GM21737 (cell line): ENCODE data around the gene SLC1A3.

Source experiments
- ATAC-seq: cut with Tn5 transposase; IDR thresholded peaks from one replicate; pipeline ENCODE4 v1.9.1; 2021; ENCODE audit warnings: mild to moderate bottlenecking, moderate library complexity; ENCODE audit not compliant: unreplicated experiment

Gene SLC1A3

DNA sequence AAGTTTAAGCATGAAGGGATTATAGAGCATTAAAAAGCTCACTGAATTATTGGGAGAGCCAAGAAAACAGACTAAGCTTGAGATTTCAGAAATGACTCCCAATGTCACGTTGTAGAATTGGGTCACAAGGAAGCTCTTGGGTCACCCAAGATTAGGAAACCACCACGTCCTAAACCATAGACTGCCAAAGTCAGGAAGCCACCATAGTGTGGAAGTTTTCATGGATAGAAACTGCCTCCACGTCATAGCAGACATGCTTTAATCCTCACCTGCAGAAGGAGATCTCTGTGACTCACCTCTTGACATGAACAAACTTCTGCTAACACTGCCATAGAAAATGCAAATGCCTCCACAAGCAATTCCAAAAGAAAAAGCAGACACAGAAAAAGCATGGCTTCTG, 106.3 kb downstream of the SLC1A3 start:
- no peak for ATAC-seq

DNA sequence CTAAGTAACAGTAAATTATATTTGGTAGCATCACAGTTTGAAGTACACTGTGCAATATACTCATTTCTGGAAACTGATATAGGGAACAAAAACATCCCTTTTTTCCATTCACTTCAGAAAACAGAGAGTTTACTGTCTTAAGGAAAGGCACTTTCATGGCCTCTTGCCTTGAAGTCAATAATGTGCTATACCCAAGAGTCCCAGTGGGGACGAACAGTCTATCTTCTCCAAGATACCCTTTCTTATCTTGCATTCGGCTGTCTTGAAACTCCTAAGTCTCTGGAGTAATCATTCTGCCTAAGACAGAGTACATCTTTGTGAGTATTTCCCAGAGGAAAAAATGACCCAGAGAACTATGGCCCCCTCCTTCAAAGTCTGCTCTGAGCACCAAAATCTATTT, 107.1 kb downstream of the SLC1A3 start:
- no peak for ATAC-seq

DNA sequence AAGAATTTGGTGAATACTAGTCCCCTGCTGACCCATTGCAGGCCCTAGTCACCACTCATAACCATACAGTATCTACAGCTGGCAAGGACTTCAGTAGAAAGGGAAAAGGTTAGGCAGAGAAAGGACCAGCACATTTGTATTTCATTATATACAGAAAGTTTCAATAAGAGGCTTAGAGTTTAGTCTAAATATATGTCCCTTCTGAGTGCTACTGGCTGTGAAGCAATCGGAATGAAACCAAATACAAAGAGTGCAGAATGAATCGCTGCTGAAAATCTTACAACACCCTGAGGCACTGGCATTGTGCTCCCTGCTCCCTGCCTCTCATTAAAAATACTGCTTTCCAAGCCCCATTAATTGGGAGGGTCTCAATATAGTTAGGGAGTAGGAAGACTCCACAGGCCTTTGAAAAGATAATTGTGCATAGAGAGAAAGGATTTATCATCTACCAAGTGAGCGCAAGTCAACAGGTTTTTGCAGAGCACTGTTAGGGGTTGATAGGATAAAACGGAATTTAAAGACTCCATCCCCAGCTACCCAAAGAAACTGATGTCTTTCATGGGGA, 110.8 kb downstream of the SLC1A3 start:
- no peak for ATAC-seq

DNA sequence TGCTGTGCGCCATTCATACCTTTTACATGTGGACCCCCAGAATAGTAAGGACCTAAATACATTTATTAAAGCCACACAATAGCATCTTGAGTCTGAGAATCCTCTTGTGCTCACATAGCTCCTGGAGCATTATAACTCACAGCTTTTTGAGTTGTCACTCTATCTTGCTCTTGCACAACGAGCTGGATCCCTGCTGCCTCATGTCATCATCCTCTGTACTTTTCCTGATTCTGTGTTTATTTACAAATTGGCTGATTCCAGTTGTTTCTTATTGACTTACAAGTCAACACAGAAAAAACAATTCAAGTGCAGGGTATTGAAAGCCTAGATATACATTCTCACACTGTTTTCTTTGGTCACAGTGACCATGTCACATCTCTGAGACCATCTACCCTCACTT, 112.9 kb downstream of the SLC1A3 start:
- ATAC-seq: no peak

DNA sequence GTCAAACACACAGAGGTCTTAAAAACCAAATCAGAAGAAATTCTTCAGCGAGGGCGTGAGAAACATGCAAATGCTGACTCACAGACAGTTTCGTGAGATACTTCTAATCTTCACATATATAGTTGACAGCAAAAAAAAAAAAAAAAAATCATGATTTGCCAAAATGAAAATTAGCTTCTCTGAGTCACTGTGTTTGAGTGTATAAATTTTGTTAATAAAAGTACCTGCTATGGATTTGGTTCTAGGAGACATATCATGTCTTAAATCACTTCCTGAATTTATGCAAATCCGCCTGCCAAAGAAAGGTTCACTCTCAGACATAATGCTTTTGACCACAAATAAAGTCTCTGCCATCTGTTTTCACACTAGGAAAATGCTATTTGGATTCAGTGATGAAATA, 114.3 kb downstream of the SLC1A3 start:
- no peak for ATAC-seq

DNA sequence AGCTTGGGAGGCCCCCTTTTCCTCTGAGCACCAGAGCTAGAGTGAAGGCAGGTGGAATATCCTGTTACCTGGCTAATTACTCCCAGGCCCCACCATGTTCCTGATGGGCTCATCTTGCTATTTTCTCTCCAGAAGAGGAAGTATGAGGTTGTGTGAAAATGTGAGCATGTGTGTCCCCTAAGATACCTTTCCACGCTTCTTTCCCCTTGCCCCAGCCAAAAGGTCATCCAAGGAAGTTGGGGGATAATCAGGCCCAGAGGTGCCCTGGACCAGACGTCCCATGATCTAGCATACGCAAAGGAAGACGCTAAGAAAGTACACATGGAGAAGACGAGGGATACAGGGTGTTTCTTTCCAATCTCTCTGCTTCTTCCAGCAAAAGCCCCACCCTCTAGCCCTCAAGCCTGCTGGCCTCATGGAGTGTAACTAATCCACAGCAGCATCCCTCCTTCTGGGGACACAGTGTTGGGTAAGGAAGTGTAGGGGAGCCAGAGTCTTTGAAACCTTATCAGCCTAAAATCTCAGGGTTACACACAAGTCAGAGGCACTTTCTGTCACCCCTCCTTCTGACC, 115.3 kb downstream of the SLC1A3 start:
- ATAC-seq: no peak

DNA sequence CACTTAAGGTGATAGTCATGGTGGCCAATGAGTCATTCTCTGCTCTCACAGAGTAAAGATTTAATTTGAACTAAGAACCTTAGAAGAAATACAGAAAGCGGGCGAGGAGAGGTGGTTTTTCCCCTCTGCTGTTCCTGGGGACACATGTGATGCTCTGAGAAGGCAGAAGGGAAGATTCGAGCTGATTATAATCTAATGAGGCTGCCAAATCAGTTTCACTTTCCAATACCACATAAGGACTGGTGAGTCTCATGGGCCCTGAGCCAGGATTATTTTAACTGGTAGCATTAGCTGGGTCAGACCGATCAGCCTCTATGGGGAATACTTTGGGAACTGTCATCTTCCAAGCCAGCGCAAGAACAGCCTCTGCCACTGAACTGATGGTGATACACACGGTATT, 116.5 kb downstream of the SLC1A3 start:
- no peak for ATAC-seq

DNA sequence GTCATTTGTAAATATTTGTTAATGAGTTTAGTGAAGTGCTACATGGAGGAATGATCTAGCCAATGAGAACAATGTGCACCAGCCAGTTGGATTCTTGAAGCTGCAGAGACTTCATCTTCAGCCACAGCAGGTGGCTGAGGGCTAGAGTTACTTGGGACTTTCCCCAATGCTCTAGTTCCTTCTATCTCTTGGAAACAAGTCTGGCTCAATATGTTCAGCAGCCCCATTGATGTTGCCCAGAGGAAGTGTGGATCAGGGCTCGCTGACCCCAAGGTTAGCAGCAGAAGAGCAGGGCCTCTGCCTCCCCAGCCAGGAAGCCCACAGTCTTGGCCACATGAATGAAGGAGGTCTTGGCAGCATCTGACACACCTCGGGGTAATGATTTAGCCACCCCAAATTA, 117.5 kb downstream of the SLC1A3 start:
- ATAC-seq: peak; percentile 43

DNA sequence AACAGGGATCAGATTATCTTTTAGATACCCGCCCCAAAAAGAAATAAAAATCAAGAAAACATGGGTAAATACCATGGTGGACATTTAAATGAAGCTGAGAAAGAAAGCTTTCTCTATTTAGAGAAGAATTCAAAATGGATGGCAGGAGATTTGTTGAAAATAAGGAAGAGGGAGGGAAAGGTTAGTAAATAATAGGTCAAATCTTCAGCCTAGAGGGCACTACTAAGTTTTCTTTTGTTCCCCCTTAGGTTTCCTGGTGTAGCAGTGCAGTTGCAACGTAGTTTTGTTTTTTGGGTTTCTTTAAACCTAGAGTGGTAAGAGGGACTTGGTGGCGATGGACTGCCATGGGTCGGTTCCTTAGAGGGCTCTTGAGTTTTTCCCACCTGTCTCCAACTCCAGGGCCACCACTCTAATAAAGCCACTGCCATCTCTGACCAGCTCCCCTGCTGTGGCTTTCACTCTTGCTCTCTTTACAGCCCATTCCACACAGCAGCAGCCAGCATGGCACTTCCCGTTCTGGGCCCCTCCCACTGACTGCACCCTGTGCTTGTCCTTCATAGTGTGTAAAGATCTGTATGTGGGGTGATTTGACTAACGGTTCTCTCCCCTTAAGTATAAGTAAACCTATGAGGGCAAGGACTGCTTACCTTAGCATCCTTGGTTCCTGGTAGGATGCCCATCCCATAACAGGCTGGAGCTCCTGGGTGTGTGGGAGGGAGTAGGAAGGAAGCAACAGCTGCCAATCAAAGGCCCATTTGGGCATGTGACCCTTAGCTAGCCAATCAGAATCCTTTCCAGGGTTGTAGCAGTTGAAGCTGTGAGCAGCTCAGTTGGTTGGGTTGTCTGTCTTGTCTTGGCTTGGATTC, 118.3 kb downstream of the SLC1A3 start:
- ATAC-seq: peak; percentile 69

DNA sequence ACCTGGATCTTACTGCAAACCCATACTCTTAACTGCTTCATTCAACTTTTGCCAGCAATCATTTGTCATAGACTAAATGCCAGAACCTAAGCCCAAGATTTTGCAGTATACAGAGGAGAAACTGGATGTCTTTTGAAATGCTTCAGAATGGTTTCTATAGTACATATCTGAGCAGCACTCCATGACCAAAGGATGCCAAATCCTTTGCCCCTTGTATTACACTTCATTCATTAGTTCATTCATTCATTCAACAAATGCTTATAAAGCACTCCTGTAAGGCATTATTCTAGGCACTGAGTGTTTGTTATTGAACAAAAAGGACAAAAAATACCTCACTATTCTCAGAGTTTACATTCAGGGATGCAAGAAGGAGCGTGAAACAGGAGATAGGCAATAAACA, 119.9 kb downstream of the SLC1A3 start:
- no peak for ATAC-seq

DNA sequence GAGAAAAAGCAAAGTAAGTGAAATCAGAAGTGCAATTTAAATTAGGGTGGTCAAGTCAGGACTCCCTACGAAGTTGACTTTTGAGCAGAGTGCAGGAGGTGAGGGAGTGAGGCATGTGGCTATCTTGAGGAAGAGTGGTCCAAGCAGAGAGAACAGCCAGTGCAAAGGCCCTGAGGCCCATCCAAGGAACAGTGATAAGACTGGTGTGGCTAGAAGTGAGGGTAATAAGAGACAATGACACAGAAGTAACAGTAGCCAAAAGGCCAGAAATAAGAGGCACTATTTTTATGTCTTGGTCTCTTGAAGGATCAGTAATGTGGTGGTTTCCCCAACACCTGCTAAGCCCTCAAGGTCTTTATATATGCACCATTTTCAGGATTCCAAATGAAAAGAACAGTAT, 120.4 kb downstream of the SLC1A3 start:
- ATAC-seq: no peak

DNA sequence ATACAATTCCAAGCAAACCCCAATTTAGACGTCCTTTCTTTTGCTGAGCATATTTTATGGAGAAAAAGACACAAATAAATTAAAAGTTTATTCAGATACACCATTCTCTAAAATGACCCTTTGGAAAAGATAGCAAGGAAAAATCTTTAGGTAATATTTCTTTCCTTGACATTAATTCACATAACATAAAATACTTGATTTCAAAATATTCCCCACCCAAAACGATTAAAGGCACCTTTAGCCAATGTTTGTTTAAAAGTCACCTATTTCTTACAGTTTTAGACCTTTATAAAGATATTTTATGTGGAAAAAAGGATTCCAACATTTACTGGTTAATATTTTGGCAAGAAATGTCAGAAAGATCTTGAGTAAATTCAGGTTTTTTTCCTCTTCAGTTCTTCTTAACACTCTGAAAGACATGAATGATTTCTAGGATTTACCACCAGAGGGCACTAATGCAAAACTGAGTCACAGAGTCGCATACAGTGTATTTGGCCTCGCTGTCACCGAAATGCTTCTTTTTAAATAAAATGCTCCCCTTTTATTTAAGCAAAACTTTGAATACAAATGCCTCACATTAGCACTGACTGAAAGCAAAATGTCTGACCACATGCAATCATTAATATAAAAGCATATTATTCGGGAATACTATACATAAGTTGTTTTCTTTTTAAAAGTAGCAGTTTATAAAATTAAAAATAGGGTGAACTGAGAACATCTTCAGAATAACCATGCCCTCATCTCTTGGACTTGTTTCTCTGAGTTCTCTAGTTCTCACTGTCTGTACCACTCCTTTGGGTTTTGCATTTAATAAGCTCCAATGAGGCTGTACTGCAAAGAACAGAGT, 122.5 kb downstream of the SLC1A3 start:
- ATAC-seq: no peak

DNA sequence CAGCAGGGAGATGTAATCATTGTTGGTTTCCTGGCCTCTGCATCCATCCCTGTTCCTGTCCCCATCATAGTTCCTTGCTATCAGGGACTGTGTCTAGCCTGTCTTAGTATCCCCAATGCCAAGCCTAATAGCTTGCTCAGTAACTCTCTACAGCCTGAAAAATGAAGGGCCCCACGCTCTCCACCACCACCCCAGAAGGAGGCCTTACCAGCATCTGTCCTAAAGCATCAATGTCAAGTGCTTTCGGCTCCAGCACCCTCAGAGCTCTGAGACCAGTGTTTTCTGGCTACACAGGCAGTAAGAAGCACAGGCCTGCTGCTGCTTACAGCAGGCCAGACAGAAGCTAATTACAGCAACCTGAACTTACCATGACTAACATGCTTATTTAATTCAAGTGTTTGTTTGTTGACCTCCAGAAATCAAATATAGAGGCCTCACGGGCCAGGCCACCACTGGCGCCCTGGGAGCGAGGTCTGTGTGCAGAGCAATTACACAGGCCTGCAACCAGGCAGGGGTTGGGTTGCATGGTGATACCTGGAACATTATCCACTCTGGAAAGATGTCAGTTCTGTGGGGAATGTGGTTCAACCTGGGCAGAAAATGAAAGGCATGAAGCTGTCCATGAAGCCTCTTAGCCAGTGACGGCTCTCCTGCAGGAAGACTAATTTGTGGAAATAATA, 124.3 kb downstream of the SLC1A3 start:
- ATAC-seq: no peak

DNA sequence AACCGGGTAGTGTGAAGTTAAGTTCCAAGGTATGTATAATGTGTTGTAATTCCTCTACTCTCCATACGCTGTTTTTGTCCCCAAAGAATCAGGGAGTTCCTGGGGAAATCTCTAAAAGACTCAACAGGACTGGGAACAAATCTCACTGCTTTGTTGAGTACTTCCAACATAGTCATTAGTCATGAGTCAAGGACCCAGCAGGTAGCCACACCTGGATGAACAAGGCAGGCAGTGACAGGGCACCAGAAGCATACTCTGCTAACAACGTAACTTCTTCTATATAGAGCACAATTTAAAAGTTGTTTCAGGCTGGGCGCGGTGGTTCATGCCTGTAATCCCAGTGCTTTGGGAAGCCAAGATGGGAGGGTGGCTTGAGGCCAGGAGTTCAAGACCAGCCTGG, 126.8 kb downstream of the SLC1A3 start:
- ATAC-seq: no peak

DNA sequence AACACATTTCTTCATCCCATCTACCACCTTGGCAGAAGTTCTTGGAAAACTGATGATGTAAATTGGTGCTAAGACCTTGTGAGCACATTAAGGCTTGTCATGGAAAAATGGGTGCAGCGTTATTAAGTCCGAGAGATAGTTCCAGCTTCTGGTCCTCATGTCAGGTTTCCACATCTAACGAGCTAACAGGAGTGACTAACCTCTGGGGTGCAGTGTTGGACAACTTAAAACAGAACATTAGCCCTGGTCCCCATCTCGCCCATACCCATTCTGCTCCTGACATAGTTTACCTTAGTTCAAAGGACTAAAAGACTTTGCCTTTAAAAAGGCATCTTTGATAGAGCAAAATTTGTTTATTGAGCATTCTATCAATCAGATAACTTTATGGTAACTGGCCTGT, 128.0 kb downstream of the SLC1A3 start:
- ATAC-seq: no peak

DNA sequence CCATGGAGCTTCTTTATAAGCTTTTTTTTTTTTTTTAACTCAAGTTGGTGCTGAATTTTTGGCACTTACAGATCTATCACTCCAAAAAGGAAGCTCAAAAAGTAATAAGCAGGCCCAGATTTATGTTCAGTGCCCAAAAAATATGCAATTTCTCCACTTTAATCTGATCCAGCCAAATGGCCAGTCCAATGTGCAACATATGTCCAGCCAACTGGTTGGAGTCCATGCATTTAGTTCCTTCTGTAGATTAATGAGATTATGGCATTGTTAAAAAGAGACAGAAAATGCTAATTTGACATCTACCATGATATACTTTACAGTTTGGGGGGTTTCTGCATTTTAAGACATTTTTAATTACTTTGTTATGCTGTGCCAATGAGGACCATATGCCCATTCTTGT, 129.5 kb downstream of the SLC1A3 start:
- no peak for ATAC-seq
